DMS153 treated with DMSO at 0.1 percent for 48 hours (cell line): ENCODE data around the gene DHCR24.
A peak's percentile ranks its signal among the peaks of the same experiment; 100 is the strongest.
"Not testable (repeated sequence)": the region's sequence is repeated elsewhere in the genome, so short reads cannot be mapped to it uniquely, and the experiment has no call there.

ENCODE experiments used
- DNase-seq: peaks from one replicate; lab custom pipeline; 2025; ENCODE audit not compliant: unreplicated experiment; lab: John Stamatoyannopoulos, UW

The DHCR24 gene

DNA sequence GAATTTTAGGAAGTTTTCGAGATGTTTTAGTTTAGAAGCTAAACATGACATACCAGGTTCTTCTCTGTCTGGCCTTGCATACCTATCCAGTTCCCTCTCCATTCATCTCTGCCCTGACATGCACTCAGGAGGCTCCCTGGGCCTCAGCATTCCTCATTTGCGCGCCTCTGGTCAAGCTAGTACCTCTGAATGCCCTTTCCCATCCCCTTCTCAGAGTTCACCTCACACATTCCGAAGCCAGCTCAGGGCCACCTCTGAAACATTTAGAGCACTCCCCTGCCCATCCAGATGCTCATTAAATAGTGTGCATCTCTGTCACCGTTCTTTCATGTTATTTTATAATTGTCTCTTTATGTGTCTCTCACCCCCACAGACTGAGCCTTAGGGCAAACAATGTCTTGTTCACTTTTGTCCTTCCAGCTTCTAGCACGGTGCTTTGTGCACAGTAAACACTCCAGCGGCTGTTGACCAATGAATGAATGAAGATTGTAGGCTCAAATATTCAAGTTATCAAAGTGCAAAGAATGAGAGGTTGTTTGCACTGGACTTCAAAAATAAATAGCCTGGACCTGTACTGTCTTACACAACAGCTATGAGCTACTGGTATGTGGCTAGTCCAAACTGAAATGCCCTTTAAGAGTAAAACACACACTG is 1.2 kb upstream of the DHCR24 start:
- DNase-seq = peak; percentile 24

DNA sequence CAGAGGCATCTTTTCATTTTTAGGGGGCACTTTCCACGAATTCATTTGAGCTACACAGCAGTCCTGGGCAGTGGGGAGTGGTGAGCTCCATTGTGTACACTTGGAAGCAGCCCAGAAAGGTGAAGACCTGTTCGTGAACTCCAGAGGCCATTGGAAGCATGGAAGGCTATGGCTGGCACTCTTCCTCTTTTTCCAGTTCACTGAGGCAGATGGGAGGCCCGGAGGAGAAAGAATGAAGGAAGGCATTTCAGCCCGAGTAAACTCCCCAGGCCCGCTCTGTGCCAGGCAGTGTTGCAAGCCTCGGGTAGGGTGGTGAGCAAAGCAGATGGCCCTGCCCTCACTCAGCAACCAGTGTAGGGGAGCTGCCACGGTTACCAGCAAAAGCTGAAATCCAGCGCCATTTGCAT is 673 bp upstream of the DHCR24 start:
- peak; percentile 7 for DNase-seq

DNA sequence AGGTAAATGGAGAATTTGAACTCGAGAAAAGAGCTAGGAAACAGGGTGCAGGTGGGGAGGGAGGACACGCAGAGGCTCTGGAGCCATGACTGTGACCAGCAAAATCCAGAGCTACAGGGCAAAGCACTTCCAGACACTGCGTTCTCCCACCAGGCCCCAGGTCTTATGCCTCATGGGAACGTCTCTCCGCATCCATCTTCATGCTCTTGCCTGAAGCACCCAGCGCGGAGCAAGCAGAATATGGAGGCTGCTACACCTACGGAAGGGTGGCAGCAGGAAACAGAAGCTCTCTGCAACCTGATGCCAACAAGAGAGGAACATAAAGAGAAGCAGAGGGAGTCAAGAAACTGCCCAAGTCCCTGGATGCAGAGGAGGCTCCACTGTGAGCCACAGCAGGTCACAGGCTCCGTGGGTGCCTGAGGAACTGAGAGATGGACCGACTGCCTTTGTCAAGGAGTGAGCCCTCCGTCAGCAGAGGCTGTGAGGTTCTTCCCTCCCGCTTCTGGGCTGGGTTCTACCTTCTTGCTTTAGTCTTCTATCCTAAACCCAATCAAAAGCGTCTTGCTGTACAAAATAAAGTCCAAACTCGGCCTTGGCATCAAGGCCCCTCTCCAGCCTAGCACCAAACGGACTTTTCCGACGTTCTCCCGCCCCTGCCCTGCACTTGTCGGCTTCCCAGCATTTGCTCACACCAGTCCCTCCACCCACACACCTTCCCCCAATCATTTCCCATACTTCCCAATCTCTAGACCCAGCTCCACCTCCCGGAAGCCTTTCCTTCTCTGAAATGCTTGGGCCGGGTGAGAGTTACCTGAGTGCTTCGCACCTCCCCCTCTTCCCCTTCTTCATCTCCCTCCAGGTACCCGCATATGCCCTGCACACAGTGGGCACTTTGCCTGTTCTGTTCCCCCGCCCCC is 930 bp downstream of the DHCR24 start:
- peak; percentile 17 for DNase-seq

DNA sequence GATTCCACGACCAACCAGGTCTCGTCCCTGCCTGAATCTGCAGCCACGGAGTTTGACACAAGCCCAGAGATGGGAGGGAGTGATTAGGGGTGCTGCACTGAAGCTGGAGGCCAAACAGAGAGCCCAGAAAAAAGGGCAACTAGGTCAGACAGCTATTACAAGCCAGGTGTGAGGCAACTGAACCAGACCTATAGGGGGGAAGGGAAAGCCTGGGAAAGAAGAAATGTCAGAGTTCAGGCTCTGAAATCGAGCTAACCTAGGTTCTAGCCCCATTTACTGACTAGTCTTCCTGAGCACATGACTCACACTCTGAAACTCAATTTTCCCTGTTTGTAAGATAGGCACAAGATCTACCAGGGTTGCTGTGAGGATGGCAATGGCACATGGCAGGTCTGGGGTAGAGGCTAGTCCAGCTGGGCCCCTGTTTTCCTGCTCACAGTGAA is 1.7 kb downstream of the DHCR24 start:
- DNase-seq = no peak

DNA sequence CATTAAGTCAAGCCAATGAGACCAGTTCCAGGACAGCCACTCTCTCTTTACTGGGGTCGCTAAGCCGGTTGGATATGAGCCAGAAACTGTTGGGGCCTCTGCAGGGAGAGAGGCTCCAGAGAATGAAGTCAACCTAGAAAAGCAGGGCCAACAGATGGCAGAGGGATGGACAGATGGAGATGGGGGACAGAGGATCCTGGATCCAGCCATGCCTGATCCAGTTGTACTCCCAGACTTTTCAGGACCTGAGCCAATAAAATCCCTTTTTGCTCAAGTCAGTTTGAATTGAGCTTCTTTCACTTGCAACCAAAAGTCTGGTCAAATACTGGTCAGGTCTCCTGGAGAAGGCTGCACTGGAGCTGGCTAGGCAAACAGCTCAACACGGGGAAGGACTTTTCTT is 2.2 kb downstream of the DHCR24 start:
- no peak for DNase-seq

DNA sequence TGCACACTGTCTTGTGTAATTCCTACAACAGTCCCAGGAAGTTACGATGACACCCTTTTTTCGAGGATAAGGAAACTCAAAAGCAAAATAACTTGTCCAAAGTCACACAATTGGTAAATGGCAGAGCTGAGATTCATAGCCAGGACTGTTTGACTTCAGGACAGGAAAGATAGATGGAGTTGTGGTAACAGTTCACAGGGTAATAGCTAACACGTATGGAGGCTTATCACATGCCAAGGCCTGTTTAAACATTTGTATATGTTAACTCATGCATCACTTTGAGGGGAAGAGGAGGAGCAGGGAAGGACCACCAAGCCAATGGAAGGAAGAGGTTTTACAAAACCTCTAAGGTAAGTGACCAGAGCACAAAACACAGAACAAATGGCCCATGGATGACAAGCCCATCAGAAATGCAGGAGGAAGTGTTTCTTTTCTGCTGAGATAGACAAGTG is 2.8 kb downstream of the DHCR24 start:
- no peak for DNase-seq

DNA sequence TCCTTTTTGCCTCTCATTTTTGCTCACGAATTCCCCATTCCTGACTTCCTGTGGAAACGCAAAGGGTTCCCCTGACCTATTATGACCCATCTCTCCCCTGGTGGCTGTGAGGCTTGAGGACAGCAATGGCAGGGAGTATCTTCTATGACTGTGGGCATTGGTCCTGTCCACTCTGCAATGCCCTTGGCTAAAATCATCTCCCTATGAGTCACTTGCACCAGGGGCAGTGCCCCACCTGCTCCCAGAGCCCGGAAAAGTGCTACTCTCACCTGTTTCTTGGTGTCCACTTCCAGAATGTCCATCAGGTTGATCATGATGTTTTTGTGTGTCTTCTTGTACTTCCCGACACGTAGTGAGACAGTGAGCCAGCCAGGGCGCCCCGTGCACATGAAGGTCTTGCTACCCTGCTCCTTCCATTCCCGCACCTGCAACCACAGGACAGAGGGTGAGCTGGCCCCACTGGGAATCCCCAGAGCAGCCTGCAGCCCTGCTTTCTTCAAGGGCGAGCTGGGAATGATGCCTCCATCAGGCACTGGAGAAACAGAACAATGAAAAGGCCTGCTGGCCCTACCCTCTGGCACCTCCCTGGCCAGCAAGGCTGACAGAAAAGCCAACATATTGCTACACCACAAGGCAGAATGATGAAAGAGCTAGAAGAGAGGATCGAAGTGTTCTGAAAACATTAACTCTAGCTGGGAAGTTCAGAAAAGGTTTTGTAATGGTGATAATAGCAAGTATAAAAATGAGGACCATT is 3.5 kb downstream of the DHCR24 start:
- DNase-seq = no peak

DNA sequence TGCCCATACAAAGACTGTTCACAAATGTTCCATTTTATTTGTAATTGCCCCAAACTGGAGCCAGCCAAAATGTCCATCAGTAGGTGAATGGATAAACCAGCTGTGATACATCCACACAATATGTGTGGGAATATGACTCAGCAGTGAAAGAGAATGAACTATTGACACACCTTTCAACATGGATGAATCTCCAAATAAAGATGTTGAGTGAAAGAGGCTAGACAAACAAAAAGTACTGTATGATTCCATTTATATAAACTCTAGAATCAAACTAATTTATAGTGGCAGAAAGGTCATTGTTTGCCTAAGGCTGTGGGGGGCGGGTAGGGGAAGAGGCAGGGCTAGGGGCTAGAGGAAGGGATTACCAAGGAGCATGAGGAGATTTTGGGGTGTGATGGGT is 4.5 kb downstream of the DHCR24 start:
- peak; percentile 34 for DNase-seq

DNA sequence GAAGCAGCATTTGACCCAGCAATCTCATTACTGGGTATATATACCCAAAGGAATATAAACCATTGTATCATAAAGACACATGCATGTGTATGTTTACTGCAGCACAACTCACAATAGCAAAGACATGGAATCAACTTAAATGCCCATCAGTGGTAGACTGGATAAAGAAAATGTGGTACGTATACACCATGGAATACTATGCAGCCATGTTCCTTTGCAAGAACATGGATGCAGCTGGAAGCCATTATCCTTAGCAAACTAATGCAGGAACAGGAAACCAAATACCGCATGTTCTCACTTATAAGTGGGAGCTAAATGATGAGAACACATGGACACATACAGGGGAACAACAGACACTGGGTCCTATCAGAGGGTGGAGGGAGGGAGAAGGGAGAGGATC is 5.4 kb downstream of the DHCR24 start:
- not testable (repeated sequence) for DNase-seq

DNA sequence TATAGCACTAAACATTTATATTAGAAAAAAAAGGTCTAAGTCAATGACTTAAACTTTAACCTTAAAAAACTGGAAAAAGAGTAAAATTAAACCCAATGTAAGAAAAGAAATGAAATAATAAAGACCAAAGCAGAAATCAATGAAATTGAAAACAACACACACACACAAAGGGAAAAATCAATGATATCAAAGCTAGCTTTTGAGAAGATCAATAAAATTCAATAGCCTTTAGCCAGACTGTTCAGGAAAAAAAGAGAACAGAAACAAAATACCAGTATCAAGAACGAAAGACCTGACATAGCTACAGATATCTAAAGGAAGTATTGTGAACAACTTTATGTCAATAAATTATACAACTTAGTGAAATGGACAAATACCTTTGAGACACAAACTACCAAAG is 7.1 kb downstream of the DHCR24 start:
- no peak for DNase-seq

DNA sequence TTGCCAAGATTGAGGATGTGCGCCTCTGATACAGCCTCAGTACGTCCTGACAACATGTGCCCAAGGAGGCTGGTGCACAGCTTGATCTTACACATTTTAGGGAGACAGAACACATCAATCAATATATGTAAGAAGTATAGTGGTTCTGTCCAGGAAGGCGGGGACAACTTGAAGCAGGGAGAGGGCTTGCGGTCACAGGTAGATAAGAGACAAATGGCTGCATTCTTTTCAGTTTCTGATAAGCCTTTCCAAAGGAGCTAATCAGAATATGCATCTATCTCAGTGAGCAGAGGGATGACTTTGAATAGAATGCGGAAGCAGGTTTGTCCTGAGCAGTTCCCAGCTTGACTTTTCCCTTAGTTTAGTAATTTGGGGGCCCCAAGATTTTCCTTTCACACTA is 10.2 kb downstream of the DHCR24 start:
- no peak for DNase-seq

DNA sequence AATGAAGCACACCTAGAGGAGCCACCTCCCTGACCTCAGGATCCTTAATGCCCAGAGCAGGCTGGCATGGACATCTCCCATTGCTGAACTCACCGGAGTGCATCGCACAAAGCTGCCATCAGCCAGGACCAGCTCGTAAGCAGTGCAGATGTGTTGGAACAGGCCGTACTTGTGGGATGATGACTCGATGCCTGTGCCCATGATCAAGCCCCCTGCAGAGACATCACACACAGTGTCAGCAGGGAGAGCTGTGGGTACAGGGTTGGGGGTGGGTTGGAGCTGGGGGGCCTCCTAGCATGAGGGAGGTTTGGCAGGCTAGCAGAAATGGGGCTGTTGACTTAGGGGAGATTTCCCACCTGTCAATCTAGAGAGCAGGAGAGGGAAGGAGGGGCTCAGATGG is 12.0 kb downstream of the DHCR24 start:
- DNase-seq = no peak

DNA sequence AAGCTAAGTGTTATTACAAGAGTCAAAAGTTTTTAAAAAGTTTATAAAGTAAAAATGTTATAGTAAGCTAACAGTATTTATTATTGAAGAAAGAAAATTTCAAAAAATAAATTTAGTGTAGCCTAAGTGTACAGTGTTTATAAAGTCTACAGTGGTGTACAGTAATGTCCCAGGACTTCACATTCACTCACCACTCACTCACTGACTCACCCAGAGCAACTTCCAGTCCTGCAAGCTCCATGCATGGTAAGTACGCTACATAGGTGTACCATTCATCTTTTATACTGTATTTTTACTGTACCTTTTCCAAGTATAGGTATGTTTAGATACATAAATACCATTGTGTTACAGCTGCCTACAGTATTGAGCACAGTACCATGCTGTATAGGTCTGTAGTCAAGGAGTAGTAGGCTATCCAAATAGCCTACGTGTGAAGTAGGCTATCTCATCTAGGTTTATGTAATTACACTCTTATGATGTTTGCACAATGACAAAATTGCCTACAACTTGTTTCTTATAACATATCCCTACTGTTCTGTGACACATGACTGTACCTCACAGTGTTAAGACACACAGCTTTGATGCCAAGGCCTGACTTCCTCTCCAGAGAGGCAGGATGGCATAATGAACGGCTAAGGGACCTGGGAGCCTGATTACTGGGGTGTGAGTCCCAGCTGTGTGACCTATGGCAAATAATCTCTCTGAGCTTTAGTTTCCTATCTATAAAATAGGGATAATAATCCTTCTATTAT is 12.7 kb downstream of the DHCR24 start:
- no peak for DNase-seq

DNA sequence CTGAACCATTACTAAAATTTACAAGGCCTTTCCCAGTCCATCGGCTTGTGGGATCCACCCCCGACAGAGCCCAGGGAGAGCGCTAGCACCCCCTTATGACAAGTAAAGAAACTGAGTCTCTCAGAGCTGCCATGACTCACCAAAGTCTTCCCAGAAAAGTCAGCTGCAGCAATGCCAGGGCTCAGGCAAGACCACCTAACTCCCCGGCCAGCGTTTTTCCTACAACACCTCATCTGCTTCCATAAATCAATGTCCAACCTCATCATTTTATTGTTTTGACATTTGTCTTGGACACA is 15.0 kb downstream of the DHCR24 start:
- no peak for DNase-seq

DNA sequence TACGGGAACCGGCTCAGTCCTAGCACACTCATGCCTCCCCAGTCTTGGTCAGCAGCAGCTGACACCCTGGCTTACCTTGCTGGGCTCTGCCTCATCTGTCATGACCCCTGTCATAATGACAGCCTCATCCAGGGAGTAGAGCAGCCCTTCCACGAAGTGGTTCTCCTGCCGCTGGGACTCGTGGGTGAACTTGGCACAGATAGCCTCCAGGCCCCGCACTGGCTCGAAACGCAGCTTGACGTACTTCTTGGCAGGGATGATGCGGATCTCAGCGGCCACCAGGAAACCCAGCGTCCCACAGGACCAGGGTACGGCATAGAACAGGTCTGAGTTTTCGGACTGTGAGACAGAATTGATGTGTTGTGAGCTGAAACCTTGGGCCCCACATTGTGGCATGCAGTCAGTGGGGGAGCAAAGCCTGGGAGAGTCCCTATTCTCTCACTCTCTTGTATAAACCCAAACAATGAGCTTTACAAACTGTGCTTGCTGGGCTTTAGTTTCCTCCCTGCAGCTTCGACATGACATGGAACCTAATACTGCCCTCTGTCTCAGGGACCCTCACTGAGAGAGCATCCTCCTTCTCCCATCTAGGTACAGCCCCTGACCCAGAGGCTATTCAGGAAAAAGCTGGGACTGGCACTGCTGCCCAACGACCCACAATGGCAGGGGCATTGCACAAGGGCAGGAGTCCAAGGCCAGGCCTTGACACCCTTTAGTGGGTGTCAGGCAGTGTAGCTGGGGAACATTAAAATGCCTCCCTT is 15.5 kb downstream of the DHCR24 start:
- no peak for DNase-seq

DNA sequence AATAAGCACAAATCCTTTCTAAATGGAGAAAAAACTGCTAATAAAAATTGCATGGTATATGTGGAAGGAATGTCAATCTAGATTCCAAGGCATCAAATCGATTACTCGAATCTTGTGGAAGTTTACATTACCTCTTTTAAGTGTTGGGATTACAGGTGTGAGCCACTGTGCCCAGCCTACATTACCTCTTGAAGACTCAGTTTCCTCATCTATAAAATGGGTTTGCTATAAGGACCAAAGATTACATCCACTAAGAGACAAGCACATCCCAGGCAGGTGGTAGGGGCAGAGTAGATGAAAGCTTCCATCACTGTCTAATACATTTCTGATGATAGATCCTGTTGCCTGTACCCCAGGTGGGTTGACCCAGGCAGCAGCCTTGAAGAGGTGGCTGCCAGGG is 16.1 kb downstream of the DHCR24 start:
- DNase-seq = no peak

DNA sequence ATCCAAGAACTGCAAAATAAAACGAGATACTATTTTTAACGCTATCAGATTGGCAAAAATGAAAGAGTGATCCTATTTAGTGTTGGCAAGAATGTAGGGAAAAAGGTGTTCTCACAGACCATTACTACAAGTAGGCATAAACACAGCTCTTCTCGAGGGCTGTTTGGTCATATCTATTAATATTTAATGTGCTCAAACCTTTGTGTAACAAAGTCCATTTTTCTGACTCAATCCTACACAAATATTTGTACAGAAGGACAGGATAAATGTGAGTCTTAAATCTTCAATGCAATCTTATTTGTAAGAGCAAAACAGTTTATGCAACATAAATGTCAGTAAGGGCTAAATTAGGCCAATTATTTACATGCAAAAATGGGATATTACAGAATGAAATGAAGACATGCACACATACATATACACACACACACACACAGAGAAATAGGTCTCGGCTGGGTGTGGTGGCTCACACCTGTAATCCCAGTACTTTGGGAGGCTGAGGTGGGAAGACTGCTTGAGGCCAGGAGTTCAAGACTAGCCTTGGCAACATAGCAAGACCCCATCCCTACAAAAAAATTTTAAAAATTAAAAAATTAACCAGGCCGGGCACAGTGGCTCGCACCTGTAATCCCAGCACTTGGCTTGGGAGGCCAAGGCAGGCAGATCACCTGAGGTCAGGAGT is 17.7 kb downstream of the DHCR24 start:
- no peak for DNase-seq

DNA sequence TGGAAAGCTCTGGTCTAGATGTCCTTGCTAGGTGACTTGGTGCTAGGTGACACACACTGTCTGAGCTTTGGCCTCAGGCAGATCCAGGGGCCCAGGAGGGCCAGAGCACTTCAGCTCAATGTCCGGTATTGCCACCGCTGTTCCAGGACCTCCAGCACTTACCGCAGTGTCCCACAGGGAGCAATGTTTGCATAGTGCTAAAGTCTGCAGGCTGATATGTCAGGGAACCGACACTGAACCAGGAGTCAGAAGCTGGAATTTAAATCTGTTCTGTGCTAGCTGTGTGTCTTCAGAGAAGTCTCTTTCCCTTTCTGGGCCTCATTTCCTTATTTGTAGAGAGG is 19.3 kb downstream of the DHCR24 start:
- DNase-seq = no peak

DNA sequence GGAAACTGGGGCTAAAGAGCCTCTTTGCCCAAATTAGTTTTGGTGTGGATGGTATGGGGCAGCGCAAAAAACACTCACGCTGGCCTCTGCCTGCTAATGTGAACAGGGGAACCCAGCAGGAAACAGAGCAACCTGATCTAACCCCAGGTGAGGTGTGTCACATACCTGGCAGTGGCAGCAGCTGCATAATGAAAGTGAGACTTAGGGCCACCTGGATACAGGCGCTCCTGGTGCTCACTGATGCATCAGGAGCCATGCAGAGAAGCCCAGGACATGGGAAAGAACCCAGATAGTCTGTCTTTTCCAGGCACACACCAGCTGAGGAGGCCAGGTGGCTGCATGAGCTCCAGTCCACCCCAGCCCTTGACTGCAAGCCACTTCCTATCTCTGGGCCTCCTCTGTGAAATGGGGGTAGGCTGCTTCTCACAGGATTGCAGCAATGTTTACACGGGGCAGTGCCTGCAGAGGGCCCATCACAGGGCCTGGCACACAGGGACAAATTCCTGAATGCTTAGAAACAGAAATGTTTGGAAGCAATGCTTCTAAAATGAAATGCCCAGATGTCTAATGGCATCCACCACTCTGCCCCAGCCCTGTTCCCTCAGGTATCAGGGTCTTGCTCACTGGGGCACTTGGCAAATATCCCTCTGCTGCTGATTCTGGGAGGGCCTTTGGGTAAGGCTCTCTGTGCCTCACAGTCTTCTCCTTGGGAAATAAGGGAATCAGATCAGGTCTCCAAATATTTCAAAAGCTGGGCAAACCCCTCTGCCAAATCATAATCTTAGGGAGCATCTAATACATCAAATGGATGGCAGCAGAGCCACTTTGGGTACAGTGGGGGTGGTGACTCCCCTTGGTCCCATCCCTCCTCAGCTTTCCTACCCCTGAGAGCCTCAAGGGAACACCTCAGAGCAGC is 19.9 kb downstream of the DHCR24 start:
- no peak for DNase-seq
